NB4 (cell line): ENCODE data around the gene SETD5.

Experiments used
- DNase-seq: peaks from one replicate; pipeline ENCODE4 v3.0.0; 2010; ENCODE audit warnings: low read depth
- H3K4me3 ChIP-seq: one replicate; pipeline ENCODE4 v1.5.1; 2011; ENCODE audit warnings: mild to moderate bottlenecking, low read depth, low read length, moderate library complexity
- MYC ChIP-seq: IDR thresholded peaks from 2 replicates; pipeline ENCODE4 v1.6.1; 2011; ENCODE audit warnings: low read depth, low read length
- POLR2A ChIP-seq: IDR thresholded peaks from 2 replicates; pipeline ENCODE4 v1.6.1; 2011; ENCODE audit warnings: mild to moderate bottlenecking; ENCODE audit not compliant: insufficient read length; ENCODE audit errors: extremely low read depth
- TF ChIP-seq, protein P1 (sequence below): IDR thresholded peaks from one replicate; pipeline ENCODE4 v1.5.1; 2012; ENCODE audit warnings: low read depth, low read length
- TF ChIP-seq, protein P2 (sequence below): IDR thresholded peaks from 2 replicates; pipeline ENCODE4 v1.6.1; 2011; ENCODE audit warnings: low read depth, low read length

The SETD5 gene

DNA sequence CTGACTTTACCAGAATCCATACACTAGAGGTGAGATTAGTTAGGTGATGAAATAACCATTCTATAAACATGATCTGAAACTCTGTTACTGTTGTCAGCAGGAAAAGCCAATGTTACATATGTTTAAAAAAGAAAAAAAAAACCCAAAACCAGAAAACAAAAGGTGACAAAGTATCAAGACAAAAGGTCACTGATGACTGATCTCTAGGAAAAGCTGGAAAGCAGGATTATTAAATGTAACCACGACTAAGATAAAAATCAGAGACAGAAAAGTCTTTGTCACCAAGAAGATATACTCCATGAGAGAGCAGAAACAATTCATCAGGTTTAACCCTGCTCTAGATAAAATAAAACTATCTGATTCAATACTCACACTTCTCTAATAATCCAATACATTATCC, 5.4 kb upstream of the SETD5 start:
- no peak for TF ChIP-seq POLR2A
- TF ChIP-seq, protein P1, sequence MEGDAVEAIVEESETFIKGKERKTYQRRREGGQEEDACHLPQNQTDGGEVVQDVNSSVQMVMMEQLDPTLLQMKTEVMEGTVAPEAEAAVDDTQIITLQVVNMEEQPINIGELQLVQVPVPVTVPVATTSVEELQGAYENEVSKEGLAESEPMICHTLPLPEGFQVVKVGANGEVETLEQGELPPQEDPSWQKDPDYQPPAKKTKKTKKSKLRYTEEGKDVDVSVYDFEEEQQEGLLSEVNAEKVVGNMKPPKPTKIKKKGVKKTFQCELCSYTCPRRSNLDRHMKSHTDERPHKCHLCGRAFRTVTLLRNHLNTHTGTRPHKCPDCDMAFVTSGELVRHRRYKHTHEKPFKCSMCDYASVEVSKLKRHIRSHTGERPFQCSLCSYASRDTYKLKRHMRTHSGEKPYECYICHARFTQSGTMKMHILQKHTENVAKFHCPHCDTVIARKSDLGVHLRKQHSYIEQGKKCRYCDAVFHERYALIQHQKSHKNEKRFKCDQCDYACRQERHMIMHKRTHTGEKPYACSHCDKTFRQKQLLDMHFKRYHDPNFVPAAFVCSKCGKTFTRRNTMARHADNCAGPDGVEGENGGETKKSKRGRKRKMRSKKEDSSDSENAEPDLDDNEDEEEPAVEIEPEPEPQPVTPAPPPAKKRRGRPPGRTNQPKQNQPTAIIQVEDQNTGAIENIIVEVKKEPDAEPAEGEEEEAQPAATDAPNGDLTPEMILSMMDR = no peak
- TF ChIP-seq, protein P2, sequence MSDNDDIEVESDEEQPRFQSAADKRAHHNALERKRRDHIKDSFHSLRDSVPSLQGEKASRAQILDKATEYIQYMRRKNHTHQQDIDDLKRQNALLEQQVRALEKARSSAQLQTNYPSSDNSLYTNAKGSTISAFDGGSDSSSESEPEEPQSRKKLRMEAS = no peak
- TF ChIP-seq MYC = no peak
- DNase-seq = no peak
- no peak overlapping the region for H3K4me3 ChIP-seq

DNA sequence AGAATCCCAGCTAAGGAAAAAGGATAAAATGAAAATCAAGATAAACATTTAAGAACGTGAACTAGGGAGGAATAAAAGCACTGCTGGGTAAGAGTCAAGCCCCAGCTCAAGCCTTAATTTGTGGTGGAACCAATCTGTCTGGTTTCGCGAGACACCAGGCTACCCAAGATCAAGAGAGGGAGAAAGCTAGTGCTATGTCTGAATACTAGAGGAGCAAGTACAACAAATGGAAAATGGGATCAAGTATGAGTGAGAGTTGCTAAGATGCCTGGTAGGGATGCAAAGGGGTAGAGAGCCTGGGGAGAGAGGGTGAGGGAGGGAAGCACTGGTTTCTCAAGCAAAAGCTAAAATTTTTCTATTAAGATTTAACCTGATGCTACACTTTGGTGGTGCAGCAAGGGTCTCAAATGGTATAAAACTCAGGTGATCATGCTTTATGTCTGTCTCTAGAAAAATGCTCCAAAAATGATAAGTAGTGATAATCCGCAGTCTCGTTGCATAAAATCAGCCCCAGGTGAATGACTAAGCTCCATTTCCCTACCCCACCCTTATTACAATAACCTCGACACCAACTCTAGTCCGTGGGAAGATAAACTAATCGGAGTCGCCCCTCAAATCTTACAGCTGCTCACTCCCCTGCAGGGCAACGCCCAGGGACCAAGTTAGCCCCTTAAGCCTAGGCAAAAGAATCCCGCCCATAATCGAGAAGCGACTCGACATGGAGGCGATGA, 1.7 kb upstream of the SETD5 start:
- peak overlapping the region; percentile 96 for H3K4me3 ChIP-seq
- TF ChIP-seq MYC = no peak
- no peak for TF ChIP-seq POLR2A
- TF ChIP-seq, protein P2 = no peak
- TF ChIP-seq, protein P1 = no peak
- no peak for DNase-seq

DNA sequence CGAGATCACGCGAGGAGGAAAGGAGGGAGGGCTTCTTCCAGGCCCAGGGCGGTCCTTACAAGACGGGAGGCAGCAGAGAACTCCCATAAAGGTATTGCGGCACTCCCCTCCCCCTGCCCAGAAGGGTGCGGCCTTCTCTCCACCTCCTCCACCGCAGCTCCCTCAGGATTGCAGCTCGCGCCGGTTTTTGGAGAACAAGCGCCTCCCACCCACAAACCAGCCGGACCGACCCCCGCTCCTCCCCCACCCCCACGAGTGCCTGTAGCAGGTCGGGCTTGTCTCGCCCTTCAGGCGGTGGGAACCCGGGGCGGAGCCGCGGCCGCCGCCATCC, 1.1 kb upstream of the SETD5 start:
- DNase-seq = peak; percentile 98

DNA sequence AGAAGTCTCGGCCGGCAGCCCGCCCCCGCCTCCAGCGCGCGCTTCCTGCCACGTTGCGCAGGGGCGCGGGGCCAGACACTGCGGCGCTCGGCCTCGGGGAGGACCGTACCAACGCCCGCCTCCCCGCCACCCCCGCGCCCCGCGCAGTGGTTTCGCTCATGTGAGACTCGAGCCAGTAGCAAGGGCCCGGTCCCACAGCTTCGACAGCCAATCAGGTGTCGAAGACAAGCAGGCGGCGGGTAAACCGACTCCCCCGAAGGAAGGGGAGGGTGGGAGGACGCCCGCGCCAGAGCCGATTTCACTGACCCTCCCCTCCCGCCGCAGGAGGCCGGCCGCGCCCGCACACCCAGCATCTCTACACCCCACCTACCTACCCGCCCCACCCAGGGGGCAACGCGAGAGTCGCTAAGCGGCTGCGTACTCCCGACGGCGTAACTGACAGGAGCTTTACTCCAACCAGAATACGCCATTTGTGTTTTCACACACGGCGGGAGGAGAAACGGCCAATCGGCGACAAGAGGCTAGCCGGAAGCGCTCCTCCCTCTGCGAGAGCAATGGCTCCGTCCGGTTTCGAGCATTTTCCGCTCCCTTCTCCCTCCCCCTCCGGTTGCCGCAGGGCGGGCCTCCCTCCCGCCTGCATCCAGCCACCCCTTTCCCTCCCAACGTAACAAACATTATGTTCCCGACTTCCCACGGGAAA, 633 bp upstream of the SETD5 start:
- TF ChIP-seq MYC = peak; percentile 63
- no peak for TF ChIP-seq POLR2A
- TF ChIP-seq, protein P1 = no peak
- TF ChIP-seq, protein P2 = peak; percentile 65; the same call in 1 of the 2 replicates
- DNase-seq = peak; percentile 99
- peak overlapping the region; percentile 96 for H3K4me3 ChIP-seq

More for the DNA sequence above, 1.1 kb upstream of the SETD5 start:
- peak overlapping the region; percentile 96 for H3K4me3 ChIP-seq
- TF ChIP-seq POLR2A = no peak
- TF ChIP-seq, protein P2 = no peak
- TF ChIP-seq, protein P1 = no peak
- TF ChIP-seq MYC = no peak; the same call in 1 of the 2 replicates

DNA sequence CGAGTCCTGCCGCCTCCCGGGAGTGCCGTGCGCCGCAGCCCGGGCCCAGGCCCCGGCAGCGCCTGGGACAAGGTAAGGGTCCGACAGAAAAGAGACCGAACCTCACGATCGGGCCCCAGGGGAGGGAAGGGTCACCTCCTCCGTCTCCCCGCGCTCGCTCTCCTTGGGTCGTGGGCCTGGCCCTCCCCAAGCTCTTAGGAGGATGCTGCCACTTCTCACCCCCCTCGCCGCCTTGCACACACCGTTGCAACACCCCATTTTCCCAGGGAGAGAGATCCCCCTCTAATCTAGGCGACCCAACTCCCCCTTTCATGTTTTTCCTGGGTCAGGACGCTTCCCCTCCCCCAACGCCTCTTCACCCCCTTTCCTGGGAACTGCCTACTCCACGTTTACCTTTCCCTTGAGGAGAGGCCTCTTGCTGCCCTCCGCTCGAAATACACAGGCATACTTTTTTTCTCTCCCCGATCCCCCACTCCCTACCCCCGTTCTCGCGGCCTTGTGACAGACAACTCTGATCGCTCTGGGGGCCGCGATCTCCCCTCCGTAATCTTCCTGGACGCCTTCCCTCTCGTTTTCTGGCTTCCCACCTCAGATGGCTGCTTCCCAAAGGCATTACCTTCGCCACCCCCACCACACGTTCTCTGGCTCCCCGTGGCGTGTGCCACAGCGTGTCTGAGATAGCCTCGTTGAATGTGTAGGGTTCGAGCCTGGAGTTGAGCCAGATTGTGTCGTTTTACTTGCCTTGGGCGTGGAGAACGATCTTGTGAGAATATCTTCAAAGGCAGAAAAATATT, 688 bp downstream of the SETD5 start:
- peak overlapping the region; percentile 86 for H3K4me3 ChIP-seq
- TF ChIP-seq POLR2A (no peak), MYC (no peak; the same call in 1 of the 2 replicates)
- TF ChIP-seq, protein P2 = no peak
- TF ChIP-seq, protein P1 = no peak
- DNase-seq = no peak
